Measurements from ENCODE around the gene TDRD12.
"Not testable (repeated sequence)": the region's sequence is repeated elsewhere in the genome, so short reads cannot be mapped to it uniquely, and the experiment has no call there.

Gene TDRD12

GRCh38 chr19:32831611-32832010 is 112.0 kb downstream of the TDRD12 start:
- DNase-seq (ENCODE audit: low read depth): no peak

GRCh38 chr19:32832094-32832493 is 112.5 kb downstream of the TDRD12 start:
- DNase-seq (ENCODE audit: low read depth): not testable (repeated sequence)

GRCh38 chr19:32832825-32833224 is 113.3 kb downstream of the TDRD12 start:
- DNase-seq (ENCODE audit: low read depth): not testable (repeated sequence)

- DNase-seq (ENCODE audit: low read depth): not testable (repeated sequence)
Measured at GRCh38 chr19:32833388-32833787, 113.8 kb downstream of the TDRD12 start.

GRCh38 chr19:32837531-32837930 is 118.0 kb downstream of the TDRD12 start:
- no peak for DNase-seq (ENCODE audit: low read depth)

- DNase-seq (ENCODE audit: low read depth): no peak
Measured at GRCh38 chr19:32842061-32842460, 122.5 kb downstream of the TDRD12 start.

- DNase-seq (ENCODE audit: low read depth): no peak
Measured at GRCh38 chr19:32843716-32844245, 124.2 kb downstream of the TDRD12 start.

GRCh38 chr19:32848035-32848434 is 128.5 kb downstream of the TDRD12 start:
- DNase-seq (ENCODE audit: low read depth): not testable (repeated sequence)

- no peak for DNase-seq (ENCODE audit: low read depth)
Measured at GRCh38 chr19:32852216-32852615, 132.6 kb downstream of the TDRD12 start.

GRCh38 chr19:32856818-32857217 is 137.3 kb downstream of the TDRD12 start:
- DNase-seq (ENCODE audit: low read depth): not testable (repeated sequence)

- DNase-seq (ENCODE audit: low read depth): no peak
Measured at GRCh38 chr19:32857584-32857983, 138.0 kb downstream of the TDRD12 start.

- DNase-seq (ENCODE audit: low read depth): no peak
Measured at GRCh38 chr19:32858155-32858554, 138.6 kb downstream of the TDRD12 start.

GRCh38 chr19:32858559-32858958 is 139.0 kb downstream of the TDRD12 start:
- DNase-seq (ENCODE audit: low read depth): no peak

- no peak for DNase-seq (ENCODE audit: low read depth)
Measured at GRCh38 chr19:32859591-32859990, 140.0 kb downstream of the TDRD12 start.

- DNase-seq (ENCODE audit: low read depth): no peak
Measured at GRCh38 chr19:32861596-32861995, 142.0 kb downstream of the TDRD12 start.

GRCh38 chr19:32862173-32862572 is 142.6 kb downstream of the TDRD12 start:
- DNase-seq (ENCODE audit: low read depth): no peak

- DNase-seq (ENCODE audit: low read depth): no peak
Measured at GRCh38 chr19:32862741-32863140, 143.2 kb downstream of the TDRD12 start.

- DNase-seq (ENCODE audit: low read depth): no peak
Measured at GRCh38 chr19:32863301-32863700, 143.7 kb downstream of the TDRD12 start.

- DNase-seq (ENCODE audit: low read depth): no peak
Measured at GRCh38 chr19:32863841-32864240, 144.3 kb downstream of the TDRD12 start.

- no peak for DNase-seq (ENCODE audit: low read depth)
Measured at GRCh38 chr19:32864318-32865007, 144.9 kb downstream of the TDRD12 start.

- DNase-seq (ENCODE audit: low read depth): no peak
Measured at GRCh38 chr19:32865326-32865725, 145.8 kb downstream of the TDRD12 start.

GRCh38 chr19:32866061-32866460 is 146.5 kb downstream of the TDRD12 start:
- no peak for DNase-seq (ENCODE audit: low read depth)

GRCh38 chr19:32866564-32867265 is 147.1 kb downstream of the TDRD12 start:
- DNase-seq (ENCODE audit: low read depth): no peak
